ENCODE results near the gene RRAS2.

- TF ChIP-seq CTCF (IDR thresholded peaks at IDR 0.05; ENCODE audit: poor library complexity), result no peak
- no peak for TF ChIP-seq EZH2phosphoT487 (IDR thresholded peaks at IDR 0.05; ENCODE audit: low read depth, severe bottlenecking, unreplicated experiment)
These were observed 116.8 kb downstream of the RRAS2 start for GRCh38 chr11:14242187-14242586.

Data from hepatocyte (in vitro differentiated cells).